ENCODE data around the gene BAZ2A. TPM values are rescaled to one million over a fixed set of nuclear protein-coding genes. Genes with fewer than 3 reads are reported as not detected.
A peak's percentile ranks its signal among the peaks of the same experiment; 100 is the strongest.

The BAZ2A gene
- total RNA-seq, 4 donors from 2014 or later: 40.5 to 65.8 (median 55.4) TPM

- Histone ChIP-seq H3K27ac (no peak overlapping the region), H3K9me3 (no peaks in the 10 kb centered on the region), H3K4me3 (no peak overlapping the region), H3K27me3 (no peaks in the 10 kb centered on the region), H3K4me1 (peaks cover 12 to 22% of the 10 kb centered on the region in 2 donors), H3K36me3 (peaks cover 4 to 60% of the 10 kb centered on the region in 2 donors)
- DNase-seq (no peak), ATAC-seq (no peak)
- TF ChIP-seq POLR2A (IDR thresholded peaks at IDR 0.05): no peak
- TF ChIP-seq CTCF (IDR thresholded peaks at IDR 0.05 in 4 of 5, conservative IDR thresholded peaks at IDR 0.05 in 1 of 5): no peak
- in situ Hi-C loops (cut with MboI; ENCODE audit: low sequenced_read_pairs in 4 of 4): no loop called here
- intact Hi-C loops (cut with DNase I; ENCODE audit: low total_unique reads): no loop called here
Observed at GRCh38 chr12:56671608-56672007, 41.5 kb upstream of the BAZ2A start.

- H3K27ac ChIP-seq: no peak overlapping the region
- H3K4me3 ChIP-seq: no peak overlapping the region
- ATAC-seq (no peak), DNase-seq (no peak)
- in situ Hi-C loops (cut with MboI; ENCODE audit: low sequenced_read_pairs in 4 of 4) (no loop called here), intact Hi-C loops (cut with DNase I; ENCODE audit: low total_unique reads) (no loop called here)
- H3K27me3 ChIP-seq: no peaks in the 10 kb centered on the region
- no peaks in the 10 kb centered on the region for H3K9me3 ChIP-seq
- peaks cover 6 to 68% of the 10 kb centered on the region in 2 donors for H3K36me3 ChIP-seq
- peaks cover 7 to 20% of the 10 kb centered on the region in 2 donors for H3K4me1 ChIP-seq
- no peak for TF ChIP-seq POLR2A (IDR thresholded peaks at IDR 0.05)
- no peak for TF ChIP-seq CTCF (IDR thresholded peaks at IDR 0.05 in 4 of 5, conservative IDR thresholded peaks at IDR 0.05 in 1 of 5)
Observed at GRCh38 chr12:56670836-56671235, 40.7 kb upstream of the BAZ2A start.

GRCh38 chr12:56668197-56668457 lies 38.0 kb upstream of the BAZ2A start:
- DNase-seq: no peak
- no peak for ATAC-seq
- Histone ChIP-seq H3K4me1 (peaks cover 0 to 10% of the 10 kb centered on the region in 2 donors), H3K27ac (peak overlapping the region in 1 of 4 donors; percentile 18), H3K4me3 (no peak overlapping the region), H3K36me3 (peaks cover 9 to 95% of the 10 kb centered on the region in 2 donors), H3K27me3 (no peaks in the 10 kb centered on the region), H3K9me3 (no peaks in the 10 kb centered on the region)
- in situ Hi-C loops (cut with MboI; ENCODE audit: low sequenced_read_pairs in 4 of 4): no loop called here
- TF ChIP-seq CTCF (IDR thresholded peaks at IDR 0.05 in 4 of 5, conservative IDR thresholded peaks at IDR 0.05 in 1 of 5) (no peak), POLR2A (IDR thresholded peaks at IDR 0.05) (no peak)
- intact Hi-C loops (cut with DNase I; ENCODE audit: low total_unique reads): no loop called here

- Histone ChIP-seq H3K4me1 (no peaks in the 10 kb centered on the region), H3K27ac (no peak overlapping the region), H3K27me3 (no peaks in the 10 kb centered on the region), H3K9me3 (no peaks in the 10 kb centered on the region), H3K4me3 (no peak overlapping the region), H3K36me3 (peaks cover 9 to 39% of the 10 kb centered on the region in 2 donors)
- in situ Hi-C loops (cut with MboI; ENCODE audit: low sequenced_read_pairs in 4 of 4): no loop called here
- ATAC-seq (no peak), DNase-seq (no peak)
- TF ChIP-seq POLR2A (IDR thresholded peaks at IDR 0.05) (no peak), CTCF (IDR thresholded peaks at IDR 0.05 in 4 of 5, conservative IDR thresholded peaks at IDR 0.05 in 1 of 5) (no peak)
- intact Hi-C loops (cut with DNase I; ENCODE audit: low total_unique reads): no loop called here
Observed at GRCh38 chr12:56661979-56662638, 32.0 kb upstream of the BAZ2A start.

- DNase-seq (no peak), ATAC-seq (no peak)
- H3K27ac ChIP-seq: no peak overlapping the region
- no peaks in the 10 kb centered on the region for H3K9me3 ChIP-seq
- H3K27me3 ChIP-seq: no peaks in the 10 kb centered on the region
- intact Hi-C loops (cut with DNase I; ENCODE audit: low total_unique reads) (no loop called here), in situ Hi-C loops (cut with MboI; ENCODE audit: low sequenced_read_pairs in 4 of 4) (no loop called here)
- TF ChIP-seq CTCF (IDR thresholded peaks at IDR 0.05 in 4 of 5, conservative IDR thresholded peaks at IDR 0.05 in 1 of 5): no peak
- TF ChIP-seq POLR2A (IDR thresholded peaks at IDR 0.05): no peak
- H3K36me3 ChIP-seq: peaks cover 4 to 34% of the 10 kb centered on the region in 2 donors
- H3K4me3 ChIP-seq: no peak overlapping the region
- H3K4me1 ChIP-seq: no peaks in the 10 kb centered on the region
Observed at GRCh38 chr12:56661560-56661959, 31.4 kb upstream of the BAZ2A start.
